ENCODE data around the gene CST4.
"Not testable (repeated sequence)": the region's sequence is repeated elsewhere in the genome, so short reads cannot be mapped to it uniquely, and the experiment has no call there.

Gene CST4

GRCh38 chr20:23659989-23660837, 28.6 kb downstream of the CST4 start:
- no peak for DNase-seq

GRCh38 chr20:23659610-23659988, 29.2 kb downstream of the CST4 start:
- DNase-seq = not testable (repeated sequence)

- DNase-seq = no peak
These were observed 29.7 kb downstream of the CST4 start for GRCh38 chr20:23658989-23659609.

- DNase-seq = no peak
These were observed 30.5 kb downstream of the CST4 start for GRCh38 chr20:23658336-23658735.

GRCh38 chr20:23657202-23657601, 31.6 kb downstream of the CST4 start:
- DNase-seq = no peak

GRCh38 chr20:23656372-23656771, 32.5 kb downstream of the CST4 start:
- DNase-seq = no peak

- peak; percentile 4 for DNase-seq
These were observed 33.2 kb downstream of the CST4 start for GRCh38 chr20:23655491-23656211.

- no peak for DNase-seq
These were observed 34.1 kb downstream of the CST4 start for GRCh38 chr20:23654717-23655116.

GRCh38 chr20:23654000-23654399, 34.8 kb downstream of the CST4 start:
- DNase-seq = no peak

- no peak for DNase-seq
These were observed 35.4 kb downstream of the CST4 start for GRCh38 chr20:23653400-23653938.

- DNase-seq = no peak
These were observed 35.9 kb downstream of the CST4 start for GRCh38 chr20:23652926-23653325.

- DNase-seq = no peak
These were observed 36.5 kb downstream of the CST4 start for GRCh38 chr20:23652371-23652770.

GRCh38 chr20:23651117-23651516, 37.7 kb downstream of the CST4 start:
- DNase-seq = no peak

- DNase-seq = no peak
These were observed 38.9 kb downstream of the CST4 start for GRCh38 chr20:23649830-23650417.

GRCh38 chr20:23649242-23649641, 39.6 kb downstream of the CST4 start:
- no peak for DNase-seq

- DNase-seq = no peak
These were observed 41.5 kb downstream of the CST4 start for GRCh38 chr20:23647346-23647745.

GRCh38 chr20:23646106-23646873, 42.5 kb downstream of the CST4 start:
- DNase-seq = no peak

- no peak for DNase-seq
These were observed 43.3 kb downstream of the CST4 start for GRCh38 chr20:23645575-23645974.

GRCh38 chr20:23644164-23644563, 44.7 kb downstream of the CST4 start:
- no peak for DNase-seq

- no peak for DNase-seq
These were observed 45.2 kb downstream of the CST4 start for GRCh38 chr20:23643659-23644058.

GRCh38 chr20:23641936-23642751, 46.7 kb downstream of the CST4 start:
- no peak for DNase-seq

All from CD4-positive, alpha-beta T cell treated with Interleukin-12 subunit alpha and Interleukin-12 subunit beta, for 1 hour (primary cell).